RWPE1 (cell line): ENCODE measurements around the gene NFKB1.

Experiments
- CTCF ChIA-PET: fragments of 350-600 bp; sonication (Branson Sonifier 250); formaldehyde crosslinking; extraction: SDS; loops from one replicate; lab custom pipeline; 2021; lab: Yijun Ruan, JAX
- POLR2A ChIA-PET: fragments of 400-600 bp; formaldehyde crosslinking; extraction: SDS; loops from one replicate; lab custom pipeline; 2020; ENCODE audit warnings: antibody characterized with exemption; ENCODE audit not compliant: low non-redundant PET; lab: Yijun Ruan, JAX
- DNase-seq: peaks from one replicate; pipeline ENCODE4 v3.0.0; 2012; ENCODE audit warnings: low spot score
- H3K27ac ChIP-seq: fragments of 450-650 bp; 2 replicates; pipeline ENCODE4 v1.5.1; 2017
- TF ChIP-seq, protein P1 (sequence below): fragments of 450-650 bp; conservative IDR thresholded peaks from 2 replicates; pipeline ENCODE4 v1.5.1; 2017; ENCODE audit warnings: low read depth, mild to moderate bottlenecking

The NFKB1 gene

GRCh38 chr4:102536768-102537167 lies 35.6 kb downstream of the NFKB1 start:
- POLR2A ChIA-PET, result no interaction called here
- TF ChIP-seq, protein P1, sequence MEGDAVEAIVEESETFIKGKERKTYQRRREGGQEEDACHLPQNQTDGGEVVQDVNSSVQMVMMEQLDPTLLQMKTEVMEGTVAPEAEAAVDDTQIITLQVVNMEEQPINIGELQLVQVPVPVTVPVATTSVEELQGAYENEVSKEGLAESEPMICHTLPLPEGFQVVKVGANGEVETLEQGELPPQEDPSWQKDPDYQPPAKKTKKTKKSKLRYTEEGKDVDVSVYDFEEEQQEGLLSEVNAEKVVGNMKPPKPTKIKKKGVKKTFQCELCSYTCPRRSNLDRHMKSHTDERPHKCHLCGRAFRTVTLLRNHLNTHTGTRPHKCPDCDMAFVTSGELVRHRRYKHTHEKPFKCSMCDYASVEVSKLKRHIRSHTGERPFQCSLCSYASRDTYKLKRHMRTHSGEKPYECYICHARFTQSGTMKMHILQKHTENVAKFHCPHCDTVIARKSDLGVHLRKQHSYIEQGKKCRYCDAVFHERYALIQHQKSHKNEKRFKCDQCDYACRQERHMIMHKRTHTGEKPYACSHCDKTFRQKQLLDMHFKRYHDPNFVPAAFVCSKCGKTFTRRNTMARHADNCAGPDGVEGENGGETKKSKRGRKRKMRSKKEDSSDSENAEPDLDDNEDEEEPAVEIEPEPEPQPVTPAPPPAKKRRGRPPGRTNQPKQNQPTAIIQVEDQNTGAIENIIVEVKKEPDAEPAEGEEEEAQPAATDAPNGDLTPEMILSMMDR, result no peak
- DNase-seq, result no peak
- H3K27ac ChIP-seq, result no peak overlapping the region
- CTCF ChIA-PET, result no interaction called here

- ChIA-PET CTCF (no interaction called here), POLR2A (no interaction called here)
- DNase-seq, result peak; percentile 8
- H3K27ac ChIP-seq, result no peak overlapping the region
- TF ChIP-seq, protein P1, result no peak
Observed at GRCh38 chr4:102537269-102537668, 36.1 kb downstream of the NFKB1 start.

DNA sequence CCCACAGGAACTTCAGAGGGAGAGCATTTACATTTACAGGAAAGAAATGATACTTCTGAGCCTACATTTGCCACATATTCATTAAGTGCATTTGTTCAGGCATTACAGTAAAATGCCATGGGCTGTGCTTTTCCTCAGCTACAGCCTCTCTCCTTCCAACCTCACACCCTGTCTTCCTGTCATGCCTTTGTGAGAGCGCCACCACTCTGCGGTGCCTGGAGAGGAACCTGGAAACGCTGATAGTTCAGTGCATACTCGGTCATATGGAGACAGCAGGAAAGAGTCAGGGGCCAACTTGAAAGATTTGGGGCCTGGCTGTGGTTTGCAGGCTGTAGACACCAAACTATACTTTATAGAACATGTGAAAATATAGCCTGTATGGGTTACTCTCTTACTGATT lies 40.5 kb downstream of the NFKB1 start:
- no peak overlapping the region for H3K27ac ChIP-seq
- TF ChIP-seq, protein P1, result no peak
- DNase-seq, result no peak
- CTCF ChIA-PET, result no interaction called here
- POLR2A ChIA-PET, result no interaction called here

- CTCF ChIA-PET, result interaction anchor here (0.6 to 1.2 kb wide), 3 partner anchors 93 to 618 kb away, joined by 3 to 5 read pairs (median 4); no protein-coding TSS in a partner anchor
- H3K27ac ChIP-seq, result no peak overlapping the region
- POLR2A ChIA-PET, result no interaction called here
- TF ChIP-seq, protein P1, result no peak
- peak; percentile 22 for DNase-seq
Observed at GRCh38 chr4:102543030-102543928, 42.1 kb downstream of the NFKB1 start.

DNA sequence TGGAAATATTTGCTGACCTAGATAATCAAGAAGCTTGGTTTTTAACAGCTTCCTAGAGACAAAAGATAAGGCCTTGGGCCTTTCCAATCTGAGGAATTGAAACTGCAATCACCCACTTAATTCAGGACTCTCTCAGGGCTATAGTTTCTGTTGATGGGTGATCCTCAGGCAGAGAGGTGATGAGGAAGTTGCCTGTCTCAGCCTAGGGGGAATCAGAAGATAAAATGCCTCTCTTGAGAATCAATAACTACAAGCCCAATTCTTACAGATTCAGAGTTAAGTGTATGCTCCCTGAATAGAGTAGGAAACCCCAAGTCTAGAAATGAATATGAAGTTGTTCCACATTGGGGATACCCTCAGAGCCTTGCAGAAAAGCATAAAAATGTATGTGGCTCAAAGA lies 45.5 kb downstream of the NFKB1 start:
- POLR2A ChIA-PET, result no interaction called here
- TF ChIP-seq, protein P1, result no peak
- no peak overlapping the region for H3K27ac ChIP-seq
- CTCF ChIA-PET, result interaction anchor here (0.6 kb wide), 1 partner anchor 1356 kb away, joined by 3 read pairs; no protein-coding TSS in a partner anchor
- no peak for DNase-seq

- POLR2A ChIA-PET, result no interaction called here
Observed at GRCh38 chr4:102547973-102548372, 46.8 kb downstream of the NFKB1 start.

More at GRCh38 chr4:102547973-102548372, 46.8 kb downstream of the NFKB1 start:
- no peak for DNase-seq
- CTCF ChIA-PET, result no interaction called here
- TF ChIP-seq, protein P1, result no peak
- no peak overlapping the region for H3K27ac ChIP-seq
